NCI-H526 treated with DMSO at 0.1 percent for 48 hours (cell line): Measurements from ENCODE around the gene MICU1.
"Not testable (repeated sequence)": the region's sequence is repeated elsewhere in the genome, so short reads cannot be mapped to it uniquely, and the experiment has no call there.

Experiments
- DNase-seq: peaks from one replicate; lab custom pipeline; 2025; lab: John Stamatoyannopoulos, UW

The MICU1 gene, protein sequence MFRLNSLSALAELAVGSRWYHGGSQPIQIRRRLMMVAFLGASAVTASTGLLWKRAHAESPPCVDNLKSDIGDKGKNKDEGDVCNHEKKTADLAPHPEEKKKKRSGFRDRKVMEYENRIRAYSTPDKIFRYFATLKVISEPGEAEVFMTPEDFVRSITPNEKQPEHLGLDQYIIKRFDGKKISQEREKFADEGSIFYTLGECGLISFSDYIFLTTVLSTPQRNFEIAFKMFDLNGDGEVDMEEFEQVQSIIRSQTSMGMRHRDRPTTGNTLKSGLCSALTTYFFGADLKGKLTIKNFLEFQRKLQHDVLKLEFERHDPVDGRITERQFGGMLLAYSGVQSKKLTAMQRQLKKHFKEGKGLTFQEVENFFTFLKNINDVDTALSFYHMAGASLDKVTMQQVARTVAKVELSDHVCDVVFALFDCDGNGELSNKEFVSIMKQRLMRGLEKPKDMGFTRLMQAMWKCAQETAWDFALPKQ

DNA sequence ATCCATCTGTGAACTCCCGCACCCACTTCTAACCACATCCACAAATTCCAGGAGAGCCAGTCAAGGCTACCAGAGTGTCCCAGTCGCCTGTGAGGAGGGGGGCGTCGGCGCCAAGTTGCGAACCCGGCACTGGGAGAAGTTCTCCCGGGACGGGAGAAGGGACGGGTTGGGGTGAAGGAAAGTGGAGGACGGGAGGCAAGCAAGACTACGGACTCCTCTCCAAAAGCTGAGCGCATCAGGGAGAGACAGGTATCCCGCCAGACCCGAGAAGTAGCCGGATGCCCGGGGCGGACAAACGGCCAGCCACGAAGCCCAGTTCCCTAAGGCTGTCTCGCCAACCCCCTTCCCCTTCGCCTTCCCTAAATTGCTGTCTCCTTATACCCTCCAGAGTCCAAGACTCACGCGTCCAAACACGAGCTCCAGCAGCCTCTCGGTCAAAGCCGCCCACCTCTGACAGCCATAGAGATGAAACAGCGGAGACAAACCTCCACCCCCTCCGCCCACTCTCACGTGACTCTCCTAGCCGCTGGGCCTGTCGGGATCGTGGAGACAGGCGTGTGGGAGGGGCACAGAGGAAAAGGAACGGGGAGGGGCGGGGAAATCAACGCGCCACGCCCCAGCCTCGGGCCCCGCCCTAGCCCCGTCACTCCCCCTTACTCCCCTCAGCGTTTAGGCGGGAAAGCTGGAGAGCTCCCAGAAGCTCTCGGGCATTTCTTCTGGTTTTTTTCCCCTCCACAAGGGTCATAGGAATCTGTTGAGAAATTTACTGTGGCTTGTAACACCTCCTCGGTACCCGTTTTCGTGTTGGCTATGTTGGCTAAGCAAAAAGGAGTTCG, at the start of gene MICU1:
TSS of gene MICU1 (minus strand) at position 472 of the 836 bp plus-strand sequence. CDS start 59,286 bp downstream, outside the sequence.
- peak; percentile 79 for DNase-seq

DNA sequence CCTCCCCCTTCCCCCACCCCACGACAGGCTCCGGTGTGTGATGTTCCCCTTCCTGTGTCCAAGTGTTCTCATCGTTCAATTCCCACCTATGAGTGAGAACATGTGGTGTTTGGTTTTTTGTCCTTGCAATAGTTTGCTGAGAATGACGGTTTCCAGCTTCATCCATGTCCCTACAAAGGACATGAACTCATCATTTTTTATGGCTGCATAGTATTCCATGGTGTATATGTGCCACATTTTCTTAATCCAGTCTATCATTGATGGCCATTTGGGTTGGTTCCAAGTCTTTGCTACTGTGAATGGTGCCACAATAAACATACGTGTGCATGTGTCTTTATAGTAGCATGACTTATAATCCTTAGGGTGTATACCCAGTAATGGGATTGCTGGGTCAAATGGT, 48.3 kb upstream of the MICU1 start:
- DNase-seq, result not testable (repeated sequence)

DNA sequence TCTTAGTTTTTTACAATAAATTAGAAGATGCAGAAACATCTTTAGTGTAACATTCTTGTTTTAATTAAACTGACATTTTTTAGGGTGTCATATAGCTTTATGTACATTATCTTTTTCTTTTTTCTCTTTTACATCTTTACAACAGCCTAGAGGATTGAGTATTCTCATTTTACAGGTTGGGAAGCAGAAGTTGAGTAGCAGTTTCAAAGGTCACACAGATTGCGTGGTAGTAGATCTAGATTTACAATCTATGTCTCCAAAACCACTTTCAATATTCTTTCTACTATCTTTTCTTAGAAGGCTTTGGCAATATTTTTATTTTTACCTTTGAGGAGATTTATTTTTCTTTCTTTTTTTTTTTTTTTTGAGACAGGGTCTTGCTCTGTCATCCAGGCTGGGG, 47.4 kb upstream of the MICU1 start:
- no peak for DNase-seq

DNA sequence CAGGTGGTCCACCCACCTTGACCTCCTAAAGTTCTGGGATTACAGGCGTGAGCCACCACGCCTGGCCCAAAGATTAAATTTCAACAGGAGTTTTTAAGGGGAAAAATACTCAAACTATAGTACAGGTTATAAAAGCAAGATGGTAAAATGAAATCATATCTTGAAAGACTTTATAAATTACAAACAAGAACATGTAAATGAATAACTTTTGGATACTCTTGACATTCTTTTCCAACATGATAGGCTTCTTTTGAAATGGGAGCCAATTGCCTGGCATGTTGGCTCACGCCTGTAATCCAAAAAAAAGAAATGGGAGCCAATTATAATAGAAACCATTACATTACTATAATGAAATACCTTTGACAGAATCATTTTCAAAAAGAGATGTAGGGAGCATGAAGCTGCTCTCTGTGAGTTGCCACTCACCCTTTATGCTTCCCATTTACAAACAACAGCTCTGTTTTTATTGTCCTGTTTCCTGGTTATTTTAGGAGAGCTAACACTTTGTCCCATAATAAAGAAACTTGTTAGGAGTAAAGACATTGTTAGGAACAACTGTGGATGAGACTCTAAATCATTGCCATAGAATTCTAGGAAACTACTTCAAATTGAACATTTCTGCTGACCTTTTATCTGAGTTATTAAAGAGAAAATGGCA, 41.5 kb upstream of the MICU1 start:
- DNase-seq, result no peak

DNA sequence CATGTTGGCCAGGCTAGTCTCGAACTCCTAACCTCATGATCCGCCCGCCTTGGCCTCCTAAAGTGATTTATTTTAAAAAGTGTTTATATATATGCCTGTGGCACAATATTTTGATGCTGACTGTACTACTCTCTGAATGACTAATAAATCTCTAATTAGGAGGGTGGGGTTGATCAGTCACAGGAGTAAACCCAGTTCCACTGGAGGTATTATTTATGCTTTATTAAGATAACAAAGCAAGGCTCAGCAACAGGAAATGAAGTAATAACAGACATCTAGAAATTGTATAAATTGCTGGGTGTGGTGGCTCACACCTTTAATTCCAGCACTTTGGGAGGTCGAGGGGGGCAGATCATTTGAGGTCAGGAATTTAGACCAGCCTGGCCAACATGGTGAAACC, 40.0 kb upstream of the MICU1 start:
- DNase-seq, result no peak

DNA sequence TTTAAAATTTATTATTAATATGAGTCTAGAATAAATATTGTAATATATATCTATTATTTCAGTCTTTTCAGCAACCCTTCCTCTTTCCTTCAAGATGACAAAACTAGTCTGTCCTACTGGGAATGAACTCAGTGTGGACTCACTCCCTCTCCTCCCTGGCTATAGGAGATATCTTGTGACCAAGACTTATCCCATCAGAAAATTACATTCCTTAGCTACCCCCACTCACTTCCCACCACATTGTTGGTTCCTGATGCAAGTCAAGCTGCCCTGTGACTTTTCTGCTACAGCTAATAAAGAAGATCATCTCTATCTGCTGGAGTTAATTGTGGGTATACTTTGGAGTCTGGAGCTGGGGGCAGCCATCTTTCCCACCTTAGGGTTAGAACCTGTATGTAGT, 38.1 kb upstream of the MICU1 start:
- no peak for DNase-seq

DNA sequence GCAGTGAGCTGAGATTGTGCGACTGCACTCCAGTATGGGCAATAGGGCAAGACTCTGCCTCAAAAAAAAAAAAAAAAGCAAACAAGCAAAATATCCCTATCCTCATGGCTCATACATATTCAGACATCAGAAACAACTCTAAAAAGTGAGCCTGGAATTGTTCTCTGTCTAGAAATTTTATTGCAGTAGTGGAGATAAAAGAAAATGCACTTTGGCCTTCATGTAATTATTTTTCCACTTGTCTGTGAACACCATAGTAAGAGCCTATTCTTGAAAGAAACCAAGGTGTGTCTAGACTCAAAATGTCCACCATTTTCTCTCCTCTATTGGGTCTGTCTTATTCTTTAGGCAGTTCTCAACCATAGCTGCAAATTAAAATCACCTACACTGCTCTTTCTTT, 35.6 kb upstream of the MICU1 start:
- DNase-seq, result no peak

DNA sequence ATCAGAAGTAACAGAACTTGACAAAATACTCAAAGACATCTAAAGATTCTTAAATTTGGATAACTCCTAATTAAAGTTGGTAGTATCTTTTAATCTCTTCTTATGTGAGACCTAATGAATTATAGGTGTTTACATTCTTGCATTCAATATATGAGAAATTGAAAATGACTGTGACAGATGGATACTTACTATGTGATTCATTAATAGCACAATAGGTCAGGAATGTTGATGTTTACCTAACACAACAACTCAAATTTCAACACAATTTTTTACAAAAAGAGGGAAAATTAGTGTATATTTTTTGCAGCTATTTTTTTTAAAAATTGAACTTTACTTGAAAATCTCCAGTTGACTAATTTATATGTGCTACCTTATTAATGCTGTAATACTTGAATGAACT, 34.3 kb upstream of the MICU1 start:
- no peak for DNase-seq

DNA sequence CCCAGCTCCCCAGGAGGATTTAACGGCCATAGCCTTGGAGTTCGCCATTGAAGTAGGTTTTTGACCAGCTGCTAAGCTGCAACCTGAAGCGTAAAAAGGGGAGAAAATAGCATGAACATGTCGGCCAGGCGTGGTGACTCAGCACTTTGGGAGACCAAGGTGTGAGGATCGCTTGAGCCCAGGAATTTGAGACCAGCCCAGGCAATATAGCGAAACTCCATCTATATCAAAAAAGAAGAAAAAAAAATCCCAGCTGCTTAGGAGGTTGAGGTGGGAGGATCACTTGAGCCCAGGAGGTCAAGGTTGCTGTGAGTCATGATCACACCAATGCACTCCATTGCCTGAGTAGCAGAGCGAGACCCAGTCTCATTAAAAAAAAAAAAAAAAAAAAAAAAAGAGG, 33.8 kb upstream of the MICU1 start:
- DNase-seq, result no peak

DNA sequence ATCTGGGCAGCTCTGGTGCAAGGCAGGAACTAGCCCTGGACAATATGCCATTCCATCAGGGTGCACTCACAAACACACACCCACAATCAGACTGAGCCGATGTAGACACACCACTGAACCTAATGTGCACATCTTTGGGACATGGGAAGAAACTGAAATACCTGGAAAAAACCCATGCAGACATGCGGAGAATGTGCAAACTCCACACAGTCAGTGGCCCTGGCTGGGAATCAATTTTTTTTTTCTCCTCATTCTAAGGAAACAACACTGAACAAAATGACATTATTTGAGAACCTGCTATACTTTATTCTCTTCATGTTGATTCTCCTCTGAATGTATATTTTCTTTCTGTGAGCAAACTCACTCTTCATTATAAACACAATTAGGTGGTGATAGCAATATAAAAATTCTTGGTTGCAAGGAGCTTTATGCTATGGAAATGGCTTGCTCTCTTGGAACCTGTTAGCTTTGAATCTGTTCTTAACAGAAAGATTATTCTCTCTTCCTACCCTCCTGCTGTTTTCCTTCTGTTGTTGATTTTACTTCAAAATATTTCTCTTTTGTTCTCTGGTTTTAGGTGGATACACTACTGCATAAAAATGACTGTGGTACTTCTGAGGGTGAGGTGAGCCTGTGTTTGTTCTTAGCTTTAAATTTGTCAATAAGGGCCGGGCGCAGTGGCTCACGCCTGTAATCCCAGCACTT, 33.0 kb upstream of the MICU1 start:
- no peak for DNase-seq

DNA sequence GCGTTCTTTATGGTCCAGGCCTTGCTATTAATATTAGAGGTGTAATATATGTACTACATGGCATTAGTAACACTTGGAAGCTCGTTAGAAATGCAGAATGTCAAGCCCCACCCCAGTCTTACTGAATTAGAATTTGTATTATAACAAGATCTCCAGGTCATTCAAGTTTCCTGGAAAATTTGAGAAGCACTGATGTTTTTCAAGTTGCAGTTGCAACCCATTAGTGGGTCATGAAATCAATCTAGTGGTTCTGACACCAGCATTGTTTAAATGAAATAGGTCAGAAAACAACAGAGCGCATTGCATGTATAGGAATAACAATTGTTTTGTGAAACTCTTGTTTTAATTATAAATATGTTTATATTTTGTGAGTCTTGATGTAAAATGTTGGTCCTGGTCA, 28.8 kb upstream of the MICU1 start:
- no peak for DNase-seq

DNA sequence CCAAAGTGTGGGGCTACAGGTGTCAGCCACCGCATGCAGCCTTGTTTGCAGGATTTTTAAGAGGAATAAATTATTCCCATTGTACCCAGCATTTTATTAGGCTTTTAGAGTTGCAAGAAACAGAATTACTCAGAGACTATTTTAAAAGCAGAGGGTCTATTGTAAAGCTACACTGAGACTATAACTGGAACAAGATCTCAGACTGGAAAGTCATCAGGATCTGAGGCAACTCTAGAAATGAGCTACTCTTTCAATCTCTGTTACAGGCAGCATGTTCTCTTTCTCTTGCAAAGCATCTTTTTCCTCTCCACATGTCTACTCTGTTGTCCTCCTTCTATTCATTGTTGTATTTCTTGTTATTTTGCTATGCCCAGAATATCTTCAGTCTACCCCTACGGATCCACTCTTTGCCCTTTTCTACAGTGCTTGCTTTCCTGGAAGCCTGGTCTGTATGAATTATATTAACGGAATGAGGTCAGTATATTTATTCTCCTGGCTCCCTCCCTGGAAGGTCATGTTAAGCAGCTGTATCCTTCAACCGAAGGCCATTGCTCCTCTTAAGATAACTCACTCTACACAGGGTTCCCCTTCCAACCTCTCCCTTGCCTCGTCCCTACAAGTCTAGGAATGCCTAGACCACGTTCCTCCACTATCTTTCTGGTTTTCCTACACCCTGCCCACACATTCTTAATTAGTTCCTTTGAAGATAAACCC, 27.7 kb upstream of the MICU1 start:
- DNase-seq, result no peak

DNA sequence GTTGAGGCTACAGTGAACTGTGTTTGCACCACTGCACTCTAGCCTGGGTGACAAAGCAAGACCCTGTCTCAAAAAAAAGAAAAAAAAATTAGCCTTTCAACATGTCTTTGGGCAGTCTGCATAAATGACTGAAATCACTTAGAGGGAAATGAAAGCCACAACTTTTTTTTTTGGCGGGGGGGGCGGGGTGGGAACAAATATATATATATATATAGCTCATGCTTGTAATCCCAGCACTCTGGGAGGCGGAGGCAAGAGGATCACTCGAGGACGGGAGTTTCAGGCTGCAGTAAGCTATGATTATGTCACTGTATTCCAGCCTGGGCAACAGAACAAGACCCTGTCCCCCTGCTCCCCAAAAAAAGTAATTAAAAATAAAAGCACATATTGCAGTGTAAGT, 23.4 kb upstream of the MICU1 start:
- no peak for DNase-seq

DNA sequence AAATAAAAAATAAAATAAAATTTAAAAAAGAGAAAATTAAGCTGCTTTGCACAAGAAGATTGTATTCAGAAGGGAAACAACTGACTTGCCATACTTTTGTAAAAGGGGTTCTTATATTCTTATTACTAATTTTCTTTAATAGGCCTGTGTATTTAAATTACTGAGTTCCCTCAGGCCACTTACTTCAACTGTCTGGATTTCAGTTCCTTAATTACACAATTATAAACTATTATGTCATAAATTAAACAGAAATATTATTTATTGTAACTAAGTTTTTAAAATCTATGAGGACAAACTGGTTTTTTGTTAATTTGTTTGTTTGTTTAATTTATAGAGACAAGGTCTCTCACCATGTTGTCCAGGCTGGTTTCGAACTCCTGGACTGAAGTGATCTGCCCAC, 22.4 kb upstream of the MICU1 start:
- DNase-seq, result no peak

DNA sequence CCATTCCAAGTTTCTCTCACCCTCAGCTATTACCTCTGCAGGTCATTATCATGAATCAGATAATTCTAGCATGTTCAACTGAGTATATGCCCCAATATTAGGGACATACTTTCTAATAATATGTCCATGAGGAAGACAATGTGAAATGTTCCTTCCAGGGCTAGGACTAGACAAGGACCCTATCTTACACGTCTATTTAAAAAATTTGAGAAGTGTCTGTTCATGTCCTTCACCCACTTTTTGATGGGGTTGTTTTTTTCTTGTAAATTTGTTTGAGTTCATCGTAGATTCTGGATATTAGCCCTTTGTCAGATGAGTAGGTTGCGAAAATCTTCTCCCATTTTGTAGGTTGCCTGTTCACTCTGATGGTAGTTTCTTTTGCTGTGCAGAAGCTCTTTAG, 21.1 kb upstream of the MICU1 start:
- not testable (repeated sequence) for DNase-seq

DNA sequence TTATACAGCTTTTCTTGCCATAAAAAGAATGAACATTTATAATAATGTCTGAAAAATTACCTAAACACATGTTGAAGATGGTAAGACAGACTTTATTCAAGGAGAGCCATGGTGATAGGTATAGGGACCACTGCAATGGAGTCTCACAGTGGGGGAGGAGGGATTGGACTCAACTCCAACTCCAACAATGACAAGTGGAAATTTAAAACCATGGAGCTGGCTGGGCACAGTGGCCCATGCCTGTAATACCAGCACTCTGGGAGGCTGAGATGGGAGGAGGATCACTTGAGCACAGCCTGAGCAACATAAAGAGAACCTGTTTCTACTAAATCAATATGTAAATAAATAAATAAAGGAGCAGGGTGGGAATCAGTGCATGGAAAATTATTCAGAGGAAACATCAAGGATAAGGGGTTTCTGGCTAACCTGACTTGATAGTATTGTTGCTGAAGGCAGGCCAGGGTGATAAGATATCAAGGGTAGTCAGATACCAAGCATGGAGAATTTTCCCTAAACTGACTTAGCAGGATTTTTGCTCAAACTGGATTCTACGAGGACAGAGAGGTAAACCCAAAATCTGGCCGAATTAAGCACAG, 19.5 kb upstream of the MICU1 start:
- DNase-seq, result no peak

DNA sequence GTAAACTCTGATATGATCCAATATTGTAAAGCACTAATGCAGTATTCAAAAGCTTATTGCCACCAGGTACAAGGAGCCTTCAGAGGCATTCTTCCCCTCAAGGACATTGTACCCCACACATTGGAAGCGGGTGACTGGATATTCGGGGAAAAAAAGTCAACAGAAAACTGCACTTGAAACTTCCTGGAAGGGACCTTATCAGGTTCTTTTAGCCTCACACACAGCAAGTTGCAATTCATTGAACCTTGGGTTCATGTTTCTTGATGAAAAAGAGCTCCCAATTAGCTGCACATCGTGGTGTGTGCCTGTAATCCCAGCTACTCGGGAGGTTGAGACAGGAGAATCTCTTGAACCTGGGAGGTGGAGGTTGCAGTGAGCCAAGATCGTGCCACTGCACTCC, 16.4 kb upstream of the MICU1 start:
- DNase-seq, result no peak

DNA sequence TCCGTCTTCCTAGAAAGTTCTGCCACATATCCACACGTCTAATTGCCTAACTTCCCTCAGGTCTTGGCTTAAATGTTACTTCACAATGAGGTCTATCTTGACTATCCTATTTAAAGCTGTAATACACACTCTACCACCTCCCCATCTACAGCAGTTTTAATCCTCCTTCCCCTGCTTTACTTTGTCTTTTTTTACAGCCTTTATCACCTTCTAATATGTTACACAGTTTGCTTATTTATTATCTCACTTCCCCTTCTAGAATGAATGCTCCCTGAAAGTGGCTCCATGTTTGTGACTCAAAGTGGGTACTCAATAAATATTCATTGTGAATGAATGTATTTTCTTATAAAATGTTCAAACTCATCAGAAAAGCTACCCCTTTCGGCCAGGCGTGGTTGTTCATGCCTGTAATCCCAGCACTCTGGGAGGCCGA, 13.6 kb upstream of the MICU1 start:
- DNase-seq, result no peak

DNA sequence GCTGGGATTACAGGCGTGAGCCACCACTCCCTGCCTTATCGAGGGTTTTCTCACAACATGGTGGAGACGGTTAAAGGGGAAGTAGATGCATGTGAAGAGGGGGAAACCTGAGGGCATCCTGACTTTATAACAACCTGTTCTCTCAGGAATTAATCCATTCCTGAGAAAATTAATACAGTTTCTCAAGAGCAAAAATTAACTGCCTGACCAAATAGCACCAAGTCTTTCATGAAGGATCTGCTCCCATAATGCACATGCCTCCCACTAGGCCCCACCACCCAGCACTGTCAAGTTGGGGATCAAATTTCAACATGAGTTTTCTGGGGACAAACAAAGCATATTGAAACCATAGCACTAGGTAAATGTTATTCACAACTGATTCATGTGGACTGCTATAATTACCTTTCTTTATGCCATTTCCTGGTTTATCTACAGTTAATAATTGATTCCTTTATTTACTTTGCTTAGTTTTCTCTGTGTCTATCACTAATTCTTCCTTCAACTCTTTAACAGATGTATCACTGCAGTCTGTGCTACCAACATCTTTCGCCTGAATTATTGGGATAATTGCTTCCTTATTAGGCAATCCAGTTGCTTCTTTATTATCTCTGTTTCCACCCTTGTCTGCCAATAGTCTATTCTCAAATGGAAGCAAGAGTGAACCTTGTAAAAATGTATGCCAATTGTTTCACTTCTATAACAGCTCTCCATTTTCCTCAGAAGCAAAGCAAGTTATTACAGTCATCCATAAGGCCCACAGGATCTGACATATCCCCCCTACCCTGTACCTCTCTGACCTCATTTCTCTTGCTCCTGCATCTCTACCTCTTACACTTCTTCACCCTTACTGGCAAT, 12.9 kb upstream of the MICU1 start:
- no peak for DNase-seq

DNA sequence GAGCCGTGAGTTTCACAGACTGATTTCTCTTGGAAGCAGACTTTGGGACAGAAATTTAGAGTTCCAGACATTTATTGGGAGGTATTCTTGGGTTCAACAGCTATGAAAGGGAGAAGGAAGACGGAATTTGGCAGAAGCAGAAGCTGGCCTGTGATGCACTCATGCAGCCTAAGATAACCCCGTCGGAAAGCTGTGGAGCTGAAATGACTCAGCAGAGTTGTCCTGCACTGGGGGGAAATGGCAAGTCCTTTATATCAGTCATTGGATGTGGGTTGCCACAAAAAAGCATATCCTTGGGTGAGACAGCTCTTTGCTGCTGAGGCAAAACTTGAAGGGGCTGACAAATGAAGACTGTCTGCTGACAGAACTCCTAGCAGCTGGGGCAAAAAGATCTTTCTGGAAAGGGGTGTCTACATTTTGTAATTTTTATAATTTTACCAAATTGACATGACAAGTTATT, 11.5 kb upstream of the MICU1 start:
- no peak for DNase-seq
